Activated T-cell treated with anti-CD3 and anti-CD28 coated beads for 4 hours (primary cell): Measurements from ENCODE around the gene VIT.

Experiments
- DNase-seq: peaks from one replicate; pipeline ENCODE4 v3.0.0-alpha.2; 2020

The VIT gene

GRCh38 chr2:36696533-36696932 lies at the start of gene VIT:
VIT (plus strand) TSS chr2:36696707; CDS start chr2:36716371, 19,664 bp downstream.
- no peak for DNase-seq

GRCh38 chr2:36650031-36650829 lies 46.3 kb upstream of the VIT start:
- no peak for DNase-seq

- no peak for DNase-seq
Measured at GRCh38 chr2:36653155-36653554, 43.4 kb upstream of the VIT start.

GRCh38 chr2:36653967-36654694 lies 42.4 kb upstream of the VIT start:
- DNase-seq: no peak

GRCh38 chr2:36655453-36655852 lies 41.1 kb upstream of the VIT start:
- DNase-seq: no peak

- no peak for DNase-seq
Measured at GRCh38 chr2:36657703-36658102, 38.8 kb upstream of the VIT start.

- DNase-seq: no peak
Measured at GRCh38 chr2:36658277-36658748, 38.2 kb upstream of the VIT start.

- DNase-seq: no peak
Measured at GRCh38 chr2:36659218-36659617, 37.3 kb upstream of the VIT start.

GRCh38 chr2:36659872-36660312 lies 36.6 kb upstream of the VIT start:
- no peak for DNase-seq

- DNase-seq: no peak
Measured at GRCh38 chr2:36662638-36663037, 33.9 kb upstream of the VIT start.

GRCh38 chr2:36663295-36663694 lies 33.2 kb upstream of the VIT start:
- no peak for DNase-seq

GRCh38 chr2:36663851-36664695 lies 32.4 kb upstream of the VIT start:
- DNase-seq: no peak

- DNase-seq: no peak
Measured at GRCh38 chr2:36664696-36665076, 31.8 kb upstream of the VIT start.

GRCh38 chr2:36667931-36668330 lies 28.6 kb upstream of the VIT start:
- no peak for DNase-seq

GRCh38 chr2:36670881-36671595 lies 25.5 kb upstream of the VIT start:
- DNase-seq: no peak

- no peak for DNase-seq
Measured at GRCh38 chr2:36671731-36672130, 24.8 kb upstream of the VIT start.

- DNase-seq: no peak
Measured at GRCh38 chr2:36672199-36672598, 24.3 kb upstream of the VIT start.

GRCh38 chr2:36675579-36676282 lies 20.8 kb upstream of the VIT start:
- DNase-seq: no peak

- no peak for DNase-seq
Measured at GRCh38 chr2:36676364-36676763, 20.1 kb upstream of the VIT start.

GRCh38 chr2:36677386-36677785 lies 19.1 kb upstream of the VIT start:
- DNase-seq: no peak

- DNase-seq: no peak
Measured at GRCh38 chr2:36677996-36678605, 18.4 kb upstream of the VIT start.
